Osteocyte (in vitro differentiated cells): ENCODE data around the gene LIMCH1. TPM values are rescaled to one million over a fixed set of nuclear protein-coding genes. Genes with fewer than 3 reads are reported as not detected.

Source experiments
- DNase-seq: peaks from one replicate; pipeline ENCODE4 v3.0.0; 2021; ENCODE audit warnings: mixed read lengths; ENCODE audit not compliant: unreplicated experiment; ENCODE audit errors: extremely low spot score
- H3K27ac Mint-ChIP-seq: one replicate; pipeline ENCODE4 v1.8.0; 2021; ENCODE audit warnings: mild to moderate bottlenecking, mixed read lengths; ENCODE audit not compliant: unreplicated experiment
- H3K27me3 Mint-ChIP-seq: one replicate; pipeline ENCODE4 v1.8.0; 2021; ENCODE audit warnings: mixed read lengths; ENCODE audit not compliant: unreplicated experiment
- H3K36me3 Mint-ChIP-seq: one replicate; pipeline ENCODE4 v1.8.0; 2021; ENCODE audit warnings: mixed read lengths; ENCODE audit not compliant: unreplicated experiment
- H3K4me1 Mint-ChIP-seq: one replicate; pipeline ENCODE4 v1.8.0; 2021; ENCODE audit warnings: mixed read lengths; ENCODE audit not compliant: unreplicated experiment
- H3K4me3 Mint-ChIP-seq: one replicate; pipeline ENCODE4 v1.8.0; 2021; ENCODE audit warnings: mild to moderate bottlenecking, moderate library complexity, mixed read lengths; ENCODE audit not compliant: unreplicated experiment
- H3K9me3 Mint-ChIP-seq: one replicate; pipeline ENCODE4 v1.8.0; 2021; ENCODE audit warnings: mixed read lengths; ENCODE audit not compliant: unreplicated experiment
- CTCF ChIP-seq: fragments of 200-600 bp; sonication (generic); IDR thresholded peaks from 2 replicates; pipeline ENCODE4 v1.5.0; 2021; ENCODE audit warnings: antibody characterized with exemption, mild to moderate bottlenecking, moderate library complexity
- total RNA-seq: library from RNA; stranded (reverse); gene quantifications from 2 replicates; pipeline ENCODE4 v1.2.1, GENCODE V29; 2021

Gene LIMCH1
- total RNA-seq, 1 donor from 2014 or later, result 0.43 TPM

- Mint-ChIP-seq H3K27me3 (peaks cover 53% of the 10 kb centered on the region), H3K4me1 (peaks cover 18% of the 10 kb centered on the region), H3K9me3 (no peaks in the 10 kb centered on the region), H3K4me3 (no peak overlapping the region), H3K36me3 (no peaks in the 10 kb centered on the region), H3K27ac (no peak overlapping the region)
- DNase-seq, result no peak
- TF ChIP-seq CTCF, result no peak
Observed at GRCh38 chr4:41611881-41612871, 74.2 kb downstream of the LIMCH1 start.

- peaks cover 18% of the 10 kb centered on the region for H3K4me1 Mint-ChIP-seq
- no peak overlapping the region for H3K27ac Mint-ChIP-seq
- TF ChIP-seq CTCF, result no peak
- H3K36me3 Mint-ChIP-seq, result no peaks in the 10 kb centered on the region
- DNase-seq, result no peak
- peak overlapping the region; percentile 2 for H3K4me3 Mint-ChIP-seq
- H3K27me3 Mint-ChIP-seq, result peaks cover 64% of the 10 kb centered on the region
- no peaks in the 10 kb centered on the region for H3K9me3 Mint-ChIP-seq
Observed at GRCh38 chr4:41613386-41613785, 75.4 kb downstream of the LIMCH1 start.

- Mint-ChIP-seq H3K4me1 (peaks cover 18% of the 10 kb centered on the region), H3K9me3 (no peaks in the 10 kb centered on the region), H3K4me3 (no peak overlapping the region), H3K27me3 (peaks cover 67% of the 10 kb centered on the region), H3K27ac (no peak overlapping the region), H3K36me3 (no peaks in the 10 kb centered on the region)
- no peak for DNase-seq
- no peak for TF ChIP-seq CTCF
Observed at GRCh38 chr4:41613821-41614220, 75.9 kb downstream of the LIMCH1 start.

GRCh38 chr4:41614519-41614918 is 76.6 kb downstream of the LIMCH1 start:
- H3K4me3 Mint-ChIP-seq, result no peak overlapping the region
- peaks cover 18% of the 10 kb centered on the region for H3K4me1 Mint-ChIP-seq
- no peaks in the 10 kb centered on the region for H3K9me3 Mint-ChIP-seq
- no peak for DNase-seq
- TF ChIP-seq CTCF, result no peak
- H3K27me3 Mint-ChIP-seq, result peaks cover 68% of the 10 kb centered on the region
- no peak overlapping the region for H3K27ac Mint-ChIP-seq
- no peaks in the 10 kb centered on the region for H3K36me3 Mint-ChIP-seq

GRCh38 chr4:41619161-41619560 is 81.2 kb downstream of the LIMCH1 start:
- Mint-ChIP-seq H3K27me3 (peaks cover 64% of the 10 kb centered on the region), H3K27ac (no peak overlapping the region), H3K36me3 (no peaks in the 10 kb centered on the region), H3K4me3 (no peak overlapping the region), H3K9me3 (no peaks in the 10 kb centered on the region), H3K4me1 (no peaks in the 10 kb centered on the region)
- DNase-seq, result no peak
- TF ChIP-seq CTCF, result no peak
